Endometrial microvascular endothelial cells (primary cell): ENCODE data around the gene ASXL2. TPM values are rescaled to one million over a fixed set of nuclear protein-coding genes. Genes with fewer than 3 reads are reported as not detected.
"Not testable (repeated sequence)": the region's sequence is repeated elsewhere in the genome, so short reads cannot be mapped to it uniquely, and the experiment has no call there.

Experiments
- in situ Hi-C: cut with HindIII; loops from 2 replicates; pipeline ENCODE4 v1.10.0; 2017; ENCODE audit warnings: low sequenced_read_pairs, low pct_unique_long_range_greater_than_20kb; ENCODE audit errors: inconsistent ontology term
- total RNA-seq: library from RNA; depleted of rRNA; stranded (reverse); fragments of >200 nt; gene quantifications from one replicate; pipeline ENCODE4 v1.2.3, GENCODE V29; 2015; ENCODE audit errors: inconsistent ontology term

Gene ASXL2
- total RNA-seq, 1 donor from 2014 or later: 15.0 TPM

DNA sequence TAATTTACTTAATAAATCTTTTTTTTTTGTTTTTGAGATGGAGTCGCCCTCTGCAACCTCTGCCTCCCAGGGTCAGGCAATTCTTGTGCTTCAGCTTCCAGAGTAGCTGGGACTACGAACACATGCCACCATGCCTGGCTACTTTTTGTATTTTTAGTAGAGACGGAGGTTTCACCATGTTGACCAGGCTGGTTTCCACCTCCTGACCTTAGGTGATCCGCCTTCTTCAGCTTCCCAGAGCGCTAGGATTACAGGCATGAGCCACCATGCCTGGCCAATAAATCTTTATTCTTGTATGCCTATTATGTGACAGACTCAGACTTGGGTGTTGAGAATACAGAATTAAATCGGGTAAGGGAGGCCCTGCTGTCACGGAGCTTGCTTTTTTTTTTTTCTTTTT, 16.7 kb upstream of the ASXL2 start:
- in situ Hi-C loops: no loop called here

GRCh38 chr2:25894135-25894830, 16.0 kb upstream of the ASXL2 start:
- in situ Hi-C loops: no loop called here

GRCh38 chr2:25891672-25892071, 13.4 kb upstream of the ASXL2 start:
- in situ Hi-C loops: no loop called here

- in situ Hi-C loops: no loop called here
Measured at GRCh38 chr2:25887624-25888242, 9.4 kb upstream of the ASXL2 start.

GRCh38 chr2:25885933-25886332, 7.6 kb upstream of the ASXL2 start:
- in situ Hi-C loops: no loop called here

- in situ Hi-C loops: no loop called here
Measured at GRCh38 chr2:25881764-25882163, 3.5 kb upstream of the ASXL2 start.

DNA sequence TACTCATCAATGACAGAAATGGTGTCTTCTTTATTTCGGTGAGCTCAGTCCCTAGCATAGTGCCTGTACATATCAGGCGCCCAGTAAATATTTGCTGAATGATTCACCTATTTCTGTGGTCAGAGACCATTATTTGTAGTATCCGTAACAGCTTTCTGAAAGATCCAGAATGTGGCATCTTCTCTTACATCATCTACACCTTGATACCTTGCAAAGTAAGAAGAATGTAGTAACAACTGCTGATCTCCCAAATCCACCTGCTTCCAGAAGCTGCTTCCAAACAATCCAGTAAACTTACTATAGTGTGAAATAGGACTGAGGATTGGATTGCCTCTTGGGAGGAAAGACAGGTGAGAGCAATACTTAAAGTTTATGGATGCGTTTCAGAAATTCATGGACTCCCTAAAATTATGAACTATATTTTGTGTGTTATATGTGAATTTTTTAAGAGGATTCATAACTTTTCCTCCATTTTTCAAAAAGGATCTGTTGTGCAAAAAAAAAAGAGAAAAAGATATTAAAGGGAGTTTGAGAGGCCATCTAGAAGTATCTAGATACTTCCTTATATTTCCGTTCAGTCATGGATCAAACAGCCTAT, 945 bp upstream of the ASXL2 start:
- in situ Hi-C loops: no loop called here

DNA sequence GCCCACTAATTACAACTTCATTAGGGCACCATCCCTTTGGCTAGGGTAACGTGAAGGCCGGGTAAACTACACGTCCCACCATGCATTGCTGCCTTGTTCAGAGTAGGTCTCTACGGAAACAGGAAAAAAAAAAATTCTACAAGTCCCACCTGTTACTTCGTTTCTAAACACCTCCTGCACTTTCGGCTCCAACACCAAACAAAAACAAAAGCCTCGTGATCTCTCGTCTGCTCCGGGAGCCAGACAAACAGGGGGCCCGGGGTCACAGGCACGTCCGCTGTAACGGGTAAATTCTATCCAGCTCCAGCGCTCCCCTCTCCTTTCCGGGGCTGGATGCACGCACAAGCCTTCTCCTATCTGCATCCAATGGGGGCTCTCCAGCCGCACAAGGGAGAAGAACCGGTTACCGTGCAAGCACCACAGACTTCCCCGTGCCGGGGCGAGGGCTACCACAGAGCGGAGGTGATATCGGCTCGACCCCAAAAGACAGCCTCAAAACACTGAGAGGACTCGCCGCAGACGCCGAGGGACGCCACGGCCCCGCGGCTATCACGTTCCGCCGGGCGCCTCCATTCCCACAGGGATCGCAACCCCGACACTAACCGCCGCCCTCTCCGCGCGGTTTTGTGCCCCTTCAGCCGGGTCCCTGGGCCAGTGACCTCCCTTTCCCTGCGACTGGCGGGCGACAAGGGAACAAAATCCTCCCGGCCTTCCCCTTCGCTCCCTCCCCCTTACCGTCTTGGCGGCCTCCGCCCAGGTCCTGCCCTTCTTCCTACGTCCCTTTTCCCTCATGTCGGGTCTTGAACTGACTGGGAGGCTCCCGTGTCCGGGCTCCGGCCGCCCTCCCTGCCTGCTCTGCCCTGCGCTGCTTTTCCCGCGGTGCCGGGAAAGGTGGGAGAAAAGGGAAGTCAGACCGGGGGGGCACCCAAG, 591 bp downstream of the ASXL2 start:
- in situ Hi-C loops: no loop called here

- in situ Hi-C loops: no loop called here
Measured at GRCh38 chr2:25872134-25872533, 6.2 kb downstream of the ASXL2 start.

- in situ Hi-C loops: no loop called here
Measured at GRCh38 chr2:25867396-25868003, 10.8 kb downstream of the ASXL2 start.

DNA sequence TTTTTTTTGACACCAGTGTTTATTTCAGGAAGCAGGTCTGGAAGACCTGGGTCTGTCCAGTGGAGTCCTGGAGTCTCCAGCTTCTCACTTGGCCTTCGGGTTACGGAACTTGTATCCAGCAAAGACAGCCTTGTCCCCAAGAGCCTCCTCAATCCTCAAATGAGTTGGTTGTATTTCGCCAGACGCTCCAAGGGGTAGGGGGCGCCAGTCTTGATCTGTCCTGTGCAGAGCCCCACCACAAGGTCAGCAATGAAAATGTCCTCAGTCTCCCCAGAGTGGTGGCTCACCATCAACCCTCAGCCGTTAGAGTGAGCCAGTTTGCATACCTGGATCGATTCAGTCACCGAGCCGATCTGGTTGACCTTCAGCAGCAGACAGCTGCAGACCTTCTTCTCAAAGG, 21.9 kb downstream of the ASXL2 start:
- in situ Hi-C loops: no loop called here

DNA sequence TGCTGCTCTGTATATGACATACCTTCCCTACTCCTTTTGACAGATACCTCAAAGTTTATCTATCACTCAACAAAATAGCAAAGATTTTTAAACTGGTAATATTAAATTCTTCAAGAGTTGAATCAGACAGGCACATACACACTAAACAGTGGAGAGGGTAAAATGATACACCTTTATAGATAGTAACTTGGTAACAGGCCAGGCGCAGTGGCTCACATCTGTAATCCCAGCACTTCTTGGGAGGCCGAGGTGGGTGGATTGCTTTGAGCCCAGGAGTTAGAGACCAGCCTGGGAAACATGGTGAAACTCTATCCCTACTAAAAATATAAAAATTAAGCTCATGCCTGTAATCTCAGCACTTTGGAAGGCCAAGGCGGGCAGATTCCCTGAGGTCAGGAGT, 23.2 kb downstream of the ASXL2 start:
- in situ Hi-C loops: no loop called here

DNA sequence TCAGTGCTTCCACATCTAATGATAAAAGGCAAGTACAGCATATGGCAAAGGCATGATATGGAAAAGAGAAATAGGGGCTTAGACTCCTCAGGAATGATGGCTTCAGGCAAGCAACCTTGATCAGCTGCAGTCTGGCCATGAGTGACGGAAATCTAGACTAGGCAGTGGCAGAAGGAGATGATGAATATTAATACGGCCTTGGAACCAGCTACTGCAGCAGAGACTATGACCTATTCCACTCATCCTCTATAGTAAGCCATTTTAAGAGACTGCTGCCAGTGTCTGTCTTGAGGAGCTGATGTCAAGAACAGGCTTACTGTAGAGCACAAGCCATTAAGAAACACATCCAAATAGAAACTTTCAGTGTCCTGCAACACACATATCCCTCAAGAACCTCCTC, 23.7 kb downstream of the ASXL2 start:
- in situ Hi-C loops: no loop called here

DNA sequence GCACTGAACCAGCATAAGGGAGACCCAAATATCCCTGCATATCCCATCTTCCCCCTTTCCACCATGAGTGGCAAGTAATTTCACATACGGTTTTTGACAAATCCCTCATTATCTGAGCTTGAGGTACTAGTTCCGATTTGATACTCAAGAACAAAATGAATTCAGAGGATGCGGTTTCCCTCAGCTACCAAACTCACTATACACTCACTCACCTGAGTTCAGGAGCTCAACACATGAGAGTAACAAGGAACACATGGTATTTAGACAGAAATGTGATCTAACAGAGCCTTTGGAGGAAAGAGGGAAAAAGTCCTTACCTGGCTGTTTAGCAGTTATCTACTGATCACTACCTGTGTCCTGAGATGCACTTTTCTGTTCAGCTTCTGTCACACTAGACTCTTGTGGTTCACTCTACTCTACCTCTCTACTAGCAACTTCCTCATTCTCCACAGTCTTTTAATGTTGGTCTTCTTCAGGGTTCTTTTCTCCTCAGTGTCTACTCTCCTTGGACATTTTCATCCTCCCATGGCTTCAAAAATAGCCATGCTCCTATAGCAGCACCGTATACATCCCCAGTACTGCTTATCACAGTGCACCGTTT, 25.1 kb downstream of the ASXL2 start:
- in situ Hi-C loops: no loop called here

- in situ Hi-C loops: no loop called here
Measured at GRCh38 chr2:25851740-25852503, 26.4 kb downstream of the ASXL2 start.

GRCh38 chr2:25850400-25850799, 27.9 kb downstream of the ASXL2 start:
- in situ Hi-C loops: not testable (repeated sequence)

DNA sequence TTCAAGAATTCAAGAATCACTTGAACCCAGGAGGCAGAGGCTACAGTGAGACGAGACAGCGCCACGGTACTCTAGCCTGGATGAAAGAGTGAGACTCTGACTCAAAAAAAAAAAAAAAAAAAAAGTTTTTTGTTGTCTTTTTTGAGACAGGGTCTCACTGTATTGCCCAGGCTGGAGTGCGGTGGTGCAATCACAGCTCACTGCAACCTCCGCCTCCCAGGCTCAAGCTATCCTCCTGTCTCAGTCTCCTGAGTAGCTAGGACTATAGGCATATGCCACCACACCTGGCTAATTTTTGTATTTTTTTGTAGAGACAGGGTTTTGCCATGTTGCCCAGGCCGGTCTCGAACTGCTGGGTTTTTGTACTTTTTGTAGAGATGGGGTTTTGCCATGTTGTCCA, 28.9 kb downstream of the ASXL2 start:
- in situ Hi-C loops: not testable (repeated sequence)
